Bronchial epithelial cell (primary cell): ENCODE data around the gene TBC1D22A. TPM values are rescaled to one million over a fixed set of nuclear protein-coding genes. Genes with fewer than 3 reads are reported as not detected.

ENCODE experiments used
- DNase-seq: peaks from one replicate; pipeline ENCODE4 v3.0.0-alpha.2; 2010; ENCODE audit warnings: low read depth
- FAIRE-seq: peaks from 2 replicates; lab custom pipeline; 2011; peaks lifted over from hg19 to GRCh38; lab: Jason Lieb, UNC
- H3K27me3 ChIP-seq: 2 replicates; pipeline ENCODE4 v1.5.1; 2011; ENCODE audit warnings: low read length; ENCODE audit not compliant: control insufficient read depth, insufficient read depth
- H3K36me3 ChIP-seq: 2 replicates; pipeline ENCODE4 v1.5.1; 2011; ENCODE audit warnings: low read length; ENCODE audit not compliant: control insufficient read depth, insufficient read depth
- H3K4me3 ChIP-seq: 2 replicates; pipeline ENCODE4 v1.5.1; 2011; ENCODE audit warnings: mild to moderate bottlenecking, low read depth, low read length, control low read depth
- total RNA-seq: library from RNA; depleted of rRNA; stranded (reverse); fragments of >200 nt; gene quantifications from 2 replicates; pipeline ENCODE4 v1.2.1, GENCODE V29; 2014
- TF ChIP-seq, protein P1 (sequence below): IDR thresholded peaks from 2 replicates; pipeline ENCODE4 v1.5.1; 2011; ENCODE audit warnings: mild to moderate bottlenecking, moderate library complexity, low read length, control low read depth, inconsistent platforms; ENCODE audit not compliant: insufficient read depth, severe bottlenecking

Gene TBC1D22A
- total RNA-seq, 1 donor from 2014 or later = 10.0 TPM

- TF ChIP-seq, protein P1, sequence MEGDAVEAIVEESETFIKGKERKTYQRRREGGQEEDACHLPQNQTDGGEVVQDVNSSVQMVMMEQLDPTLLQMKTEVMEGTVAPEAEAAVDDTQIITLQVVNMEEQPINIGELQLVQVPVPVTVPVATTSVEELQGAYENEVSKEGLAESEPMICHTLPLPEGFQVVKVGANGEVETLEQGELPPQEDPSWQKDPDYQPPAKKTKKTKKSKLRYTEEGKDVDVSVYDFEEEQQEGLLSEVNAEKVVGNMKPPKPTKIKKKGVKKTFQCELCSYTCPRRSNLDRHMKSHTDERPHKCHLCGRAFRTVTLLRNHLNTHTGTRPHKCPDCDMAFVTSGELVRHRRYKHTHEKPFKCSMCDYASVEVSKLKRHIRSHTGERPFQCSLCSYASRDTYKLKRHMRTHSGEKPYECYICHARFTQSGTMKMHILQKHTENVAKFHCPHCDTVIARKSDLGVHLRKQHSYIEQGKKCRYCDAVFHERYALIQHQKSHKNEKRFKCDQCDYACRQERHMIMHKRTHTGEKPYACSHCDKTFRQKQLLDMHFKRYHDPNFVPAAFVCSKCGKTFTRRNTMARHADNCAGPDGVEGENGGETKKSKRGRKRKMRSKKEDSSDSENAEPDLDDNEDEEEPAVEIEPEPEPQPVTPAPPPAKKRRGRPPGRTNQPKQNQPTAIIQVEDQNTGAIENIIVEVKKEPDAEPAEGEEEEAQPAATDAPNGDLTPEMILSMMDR = no peak
- peaks cover 5% of the 10 kb centered on the region for H3K36me3 ChIP-seq
- H3K4me3 ChIP-seq = no peak overlapping the region
- FAIRE-seq (no peak), DNase-seq (no peak)
- H3K27me3 ChIP-seq = no peaks in the 10 kb centered on the region
Measured at GRCh38 chr22:47036936-47037485, 274.6 kb downstream of the TBC1D22A start.

- TF ChIP-seq, protein P1 = no peak
Measured at GRCh38 chr22:47038206-47038835, 275.9 kb downstream of the TBC1D22A start.

DNA sequence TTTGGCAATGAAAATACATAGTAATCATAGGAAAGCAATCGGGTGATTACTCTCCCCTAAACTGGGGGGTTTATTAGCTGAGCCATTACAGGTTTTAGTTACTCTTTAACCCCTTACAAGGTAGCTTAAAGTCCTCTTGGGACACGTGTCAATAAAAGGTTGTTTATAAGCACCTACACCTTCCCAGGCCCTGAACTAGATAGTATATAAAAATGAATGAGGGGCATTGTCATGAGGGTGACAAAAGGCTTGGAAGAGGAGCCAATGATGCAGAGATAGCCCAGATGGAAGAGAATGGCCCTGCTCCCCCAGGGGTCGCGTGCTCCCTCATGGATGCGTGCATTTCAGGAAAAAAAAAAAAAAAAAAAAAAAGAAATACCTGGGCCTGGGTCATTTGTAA, 276.9 kb downstream of the TBC1D22A start:
- no peak for FAIRE-seq
- Histone ChIP-seq H3K36me3 (peaks cover 5% of the 10 kb centered on the region), H3K27me3 (no peaks in the 10 kb centered on the region), H3K4me3 (no peak overlapping the region)
- TF ChIP-seq, protein P1 = no peak
- DNase-seq = no peak

More at GRCh38 chr22:47038206-47038835, 275.9 kb downstream of the TBC1D22A start:
- FAIRE-seq (no peak), DNase-seq (no peak)
- Histone ChIP-seq H3K36me3 (peaks cover 5% of the 10 kb centered on the region), H3K27me3 (no peaks in the 10 kb centered on the region), H3K4me3 (no peak overlapping the region)

DNA sequence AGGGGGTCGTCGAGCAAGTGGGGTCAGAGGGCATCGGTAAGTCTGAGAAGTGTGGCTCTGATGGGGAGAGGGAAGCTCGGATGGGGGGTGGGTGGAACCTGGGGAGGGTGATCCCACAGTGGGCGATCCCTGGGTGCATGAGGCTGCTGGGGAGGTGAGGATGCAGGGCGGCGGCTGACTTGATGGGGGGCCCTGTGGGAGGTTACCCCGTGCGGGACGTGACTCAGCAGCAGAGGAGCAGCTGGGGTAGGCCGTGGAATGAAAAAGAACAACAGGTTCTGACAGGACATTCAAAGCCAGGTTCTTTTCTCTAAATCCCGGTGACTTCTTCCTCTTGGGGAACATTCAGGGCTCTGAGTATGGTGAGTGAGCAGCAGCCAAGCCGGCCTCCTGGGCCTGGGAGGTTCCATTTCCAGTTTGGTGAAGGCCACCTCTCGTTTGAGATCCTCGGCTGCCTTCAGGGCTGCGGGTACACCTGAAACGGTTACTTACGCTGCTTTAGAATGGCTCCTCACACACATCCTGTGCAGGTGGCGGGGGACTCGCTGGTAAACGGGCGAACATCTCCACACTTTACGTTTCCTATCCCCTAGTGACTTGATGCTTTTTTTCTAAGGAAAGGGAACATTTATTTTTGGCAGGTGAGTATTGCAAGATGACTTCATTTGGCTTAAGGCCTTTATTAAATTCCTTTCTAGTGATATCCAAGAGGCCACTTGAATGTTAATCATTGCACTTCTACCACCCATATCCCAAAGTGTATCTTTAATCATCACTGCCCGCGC, 278.2 kb downstream of the TBC1D22A start:
- TF ChIP-seq, protein P1 = no peak
- Histone ChIP-seq H3K36me3 (peaks cover 4% of the 10 kb centered on the region), H3K4me3 (no peak overlapping the region), H3K27me3 (no peaks in the 10 kb centered on the region)
- FAIRE-seq = peak; percentile 75
- peak; percentile 25 for DNase-seq

GRCh38 chr22:47041271-47042115, 279.0 kb downstream of the TBC1D22A start:
- Histone ChIP-seq H3K4me3 (no peak overlapping the region), H3K27me3 (no peaks in the 10 kb centered on the region), H3K36me3 (peaks cover 4% of the 10 kb centered on the region)
- TF ChIP-seq, protein P1 = no peak
- peak; percentile 13 for FAIRE-seq
- no peak for DNase-seq
